Endothelial cell of umbilical vein (primary cell): ENCODE data around the gene KAT8. TPM values are rescaled to one million over a fixed set of nuclear protein-coding genes. Genes with fewer than 3 reads are reported as not detected.

Source experiments
- BruUV-seq: library from RNA; stranded (reverse); fragments of 400-500 nt; replicated peaks from 2 replicates; lab custom pipeline; 2021; lab: Mats Ljungman, UMichigan
- CTCF ChIA-PET: fragments of 300-600, 350-600 bp; sonication (Branson Sonifier 250); formaldehyde crosslinking; loops from one replicate; lab custom pipeline; 2021; ENCODE audit warnings: antibody characterized with exemption, inconsistent platforms; lab: Charles Lee
- POLR2A ChIA-PET: fragments of 300-600, 350-600 bp; sonication (Branson Sonifier 250); formaldehyde crosslinking; loops from one replicate; lab custom pipeline; 2021; ENCODE audit warnings: antibody characterized with exemption, inconsistent platforms; lab: Charles Lee
- DNase-seq: peaks from one replicate; pipeline ENCODE4 v3.0.0-alpha.2; 2011; ENCODE audit warnings: low read depth, low spot score
- FAIRE-seq: peaks from 2 replicates; lab custom pipeline; 2011; peaks lifted over from hg19 to GRCh38; lab: Jason Lieb, UNC
- H2AFZ ChIP-seq: 2 replicates; pipeline ENCODE4 v1.6.0; 2012; ENCODE audit warnings: low read depth, low read length, control low read depth, inconsistent platforms
- H3K27ac ChIP-seq: 2 replicates; pipeline ENCODE4 v1.5.1; 2011; ENCODE audit warnings: low read depth, mild to moderate bottlenecking, control low read depth, low read length, moderate library complexity; ENCODE audit not compliant: insufficient read depth
- H3K27me3 ChIP-seq, 2 experiments: 2 replicates each; pipeline versions ENCODE4 v1.6.0 to v1.6.1; 2011; ENCODE audit warnings: low read length in 2 of 2, mixed read lengths in 1 of 2; ENCODE audit not compliant: control insufficient read depth in 2 of 2, insufficient read depth in 2 of 2
- H3K36me3 ChIP-seq, 2 experiments: 2 replicates in 1 of 2; 3 replicates in 1 of 2; pipeline ENCODE4 v1.5.1; 2011; ENCODE audit warnings: low read length in 2 of 2, mild to moderate bottlenecking in 1 of 2, moderate library complexity in 1 of 2; ENCODE audit not compliant: control insufficient read depth in 2 of 2, insufficient read depth in 2 of 2; ENCODE audit errors: extremely low read depth in 1 of 2
- H3K4me1 ChIP-seq: 3 replicates; pipeline ENCODE4 v1.5.1; 2011; ENCODE audit warnings: mild to moderate bottlenecking, low read length; ENCODE audit not compliant: control insufficient read depth, insufficient read depth; ENCODE audit errors: extremely low read depth
- H3K4me2 ChIP-seq: 2 replicates; pipeline ENCODE4 v1.6.1; 2011; ENCODE audit warnings: low read length, control low read depth, mixed read lengths; ENCODE audit not compliant: insufficient read depth
- H3K4me3 ChIP-seq, 3 experiments: fragments of 200-600 bp in 1 of 3; sonication (generic), shearing (Covaris generic) in 1 of 3; replicated peaks in 1 of 3; 2 replicates each; pipeline ENCODE4 v1.5.1; 2011 to 2016; ENCODE audit warnings: control low read depth in 3 of 3, low read length in 3 of 3, mild to moderate bottlenecking in 2 of 3, inconsistent platforms in 1 of 3, low read depth in 1 of 3, moderate library complexity in 1 of 3; ENCODE audit not compliant: insufficient read depth in 1 of 3
- H3K79me2 ChIP-seq: 2 replicates; pipeline ENCODE4 v1.6.0; 2012; ENCODE audit warnings: low read length, inconsistent platforms; ENCODE audit not compliant: control insufficient read depth, insufficient read depth
- H3K9ac ChIP-seq: replicated peaks from 2 replicates; pipeline ENCODE3; 2011; ENCODE audit warnings: low read length, control low read depth; ENCODE audit not compliant: insufficient read depth; ENCODE audit errors: extremely low read depth
- H3K9me1 ChIP-seq: replicated peaks from 3 replicates; pipeline ENCODE4 v1.6.0; 2011; ENCODE audit warnings: mild to moderate bottlenecking, low read length; ENCODE audit not compliant: control insufficient read depth, insufficient read depth; ENCODE audit errors: extremely low read depth
- H3K9me3 ChIP-seq: replicated peaks from 2 replicates; pipeline ENCODE4 v1.5.1; 2012; ENCODE audit warnings: low read length, inconsistent platforms; ENCODE audit not compliant: control insufficient read depth, insufficient read depth
- H4K20me1 ChIP-seq: replicated peaks from 2 replicates; pipeline ENCODE3; 2011; ENCODE audit warnings: mild to moderate bottlenecking, low read length; ENCODE audit not compliant: control insufficient read depth, insufficient read depth; ENCODE audit errors: extremely low read depth
- CTCF ChIP-seq, 2 donors: IDR thresholded peaks; 1 replicate in 1 of 2; 2 replicates in 1 of 2; pipeline ENCODE4 v1.5.1; 2011; ENCODE audit warnings: low read length in 2 of 2, mild to moderate bottlenecking in 2 of 2, moderate library complexity in 2 of 2, control low read depth in 1 of 2, inconsistent platforms in 1 of 2, low read depth in 1 of 2; ENCODE audit not compliant: insufficient read depth in 1 of 2; ENCODE audit errors: extremely low read depth in 1 of 2
- EZH2 ChIP-seq: IDR thresholded peaks from 2 replicates; pipeline ENCODE4 v1.6.1; 2012; ENCODE audit warnings: borderline replicate concordance, low read depth, mild to moderate bottlenecking, moderate library complexity, low read length, inconsistent platforms; ENCODE audit not compliant: severe bottlenecking
- FOS ChIP-seq: IDR thresholded peaks from 2 replicates; pipeline ENCODE4 v1.6.1; 2011; ENCODE audit warnings: mild to moderate bottlenecking, low read length, moderate library complexity, borderline replicate concordance; ENCODE audit not compliant: insufficient read depth
- GATA2 ChIP-seq: IDR thresholded peaks from 2 replicates; pipeline ENCODE4 v1.7.0; 2011; ENCODE audit warnings: low read depth, mild to moderate bottlenecking, moderate library complexity, mixed read lengths, low read length; ENCODE audit not compliant: insufficient read length, insufficient read depth
- JUN ChIP-seq: IDR thresholded peaks from 2 replicates; pipeline ENCODE4 v1.6.1; 2011; ENCODE audit warnings: borderline replicate concordance, low read depth; ENCODE audit not compliant: insufficient read length, insufficient read depth
- MAX ChIP-seq: IDR thresholded peaks from 2 replicates; pipeline ENCODE4 v1.6.1; 2011; ENCODE audit not compliant: insufficient read depth, insufficient read length
- MYC ChIP-seq: IDR thresholded peaks from one replicate; pipeline ENCODE4 v1.6.1; 2011; ENCODE audit warnings: mild to moderate bottlenecking, low read depth, low read length
- POLR2A ChIP-seq: IDR thresholded peaks from 2 replicates; pipeline ENCODE4 v1.6.1; 2012; ENCODE audit warnings: low read depth, mild to moderate bottlenecking, control low read depth, low read length
- POLR2AphosphoS5 ChIP-seq: IDR thresholded peaks from 2 replicates; pipeline ENCODE4 v1.6.1; 2012; ENCODE audit warnings: low read depth, mild to moderate bottlenecking, control low read depth, low read length, moderate library complexity; ENCODE audit not compliant: insufficient read depth
- dilution Hi-C: fragments of 300-500 bp; cut with MboI; formaldehyde crosslinking; loops from one replicate; pipeline ENCODE4 v1.15.0; 2019; ENCODE audit warnings: low sequenced_read_pairs; ENCODE audit not compliant: extremely low pct_ligation_motif_present
- intact Hi-C: fragments of 100-400 bp; cut with micrococcal nuclease; formaldehyde crosslinking; loops from one replicate; pipeline ENCODE4 v1.10.0; 2022
- polyA plus RNA-seq, 4 experiments: library from polyadenylated mRNA; depleted of rRNA in 3 of 4; stranded (reverse) in 3 of 4; unstranded in 1 of 4; fragments of >200 nt; gene quantifications; 2 replicates each; pipeline versions ENCODE4 v1.2.1 to v1.2.3, GENCODE V29; 2011 to 2012; ENCODE audit warnings: missing spikeins in 1 of 4
- total RNA-seq: library from RNA; stranded (reverse); gene quantifications from 2 replicates; pipeline ENCODE4 v1.2.3, GENCODE V29; 2021

KAT8 gene
- total and polyA plus RNA-seq, 2 donors (not counting 3 experiments of a cell fraction or from before 2014, with no cell fraction given) = 30.7 to 42.8 TPM

- intact Hi-C loops (no loop called here), dilution Hi-C loops (no loop called here)
- no peak for DNase-seq
- FAIRE-seq = no peak
- ChIA-PET POLR2A (interaction anchor here (0.6 kb wide), 1 partner anchor 93 kb away, joined by 3 read pairs; no protein-coding TSS in a partner anchor), CTCF (interaction anchor here (0.8 kb wide), 1 partner anchor 103 kb away, joined by 4 read pairs; the partner anchor contains the start of gene HSD3B7)
- H3K9me1 ChIP-seq = no peaks in the 10 kb centered on the region
- no peak overlapping the region for H3K27ac ChIP-seq
- H3K4me3 ChIP-seq = no peak overlapping the region
- no TSS peak for BruUV-seq
- no peaks in the 10 kb centered on the region for H3K4me1 ChIP-seq
- peaks cover 2% of the 10 kb centered on the region for H3K79me2 ChIP-seq
- H4K20me1 ChIP-seq = no peaks in the 10 kb centered on the region
- H3K27me3 ChIP-seq = no peaks in the 10 kb centered on the region
- H3K36me3 ChIP-seq = peaks cover 2 to 12% of the 10 kb centered on the region in 2 experiments
- no peak overlapping the region for H3K9ac ChIP-seq
- H3K9me3 ChIP-seq = no peaks in the 10 kb centered on the region
- H2AFZ ChIP-seq = no peak overlapping the region
- no peak for TF ChIP-seq JUN
- no peak for TF ChIP-seq MYC
- no peak for TF ChIP-seq GATA2
- no peak for TF ChIP-seq POLR2A
- TF ChIP-seq CTCF (IDR thresholded peaks at IDR 0.05; ENCODE audit: extremely low read depth in 1 of 2, insufficient read depth in 1 of 2, low read depth in 1 of 2, low read length in 2 of 2) = no peak
- no peak for TF ChIP-seq FOS
- no peak for TF ChIP-seq POLR2AphosphoS5
- TF ChIP-seq MAX = no peak
- TF ChIP-seq EZH2 = no peak
- no peak overlapping the region for H3K4me2 ChIP-seq
These were observed 30.0 kb upstream of the KAT8 start for GRCh38 chr16:31087481-31087880.
